ENCODE results near the gene SUN1. TPM values are rescaled to one million over a fixed set of nuclear protein-coding genes. Genes with fewer than 3 reads are reported as not detected.
A peak's percentile ranks its signal among the peaks of the same experiment; 100 is the strongest.

Gene SUN1
- total RNA-seq, 1 experiment from 2014 or later = 158 TPM

DNA sequence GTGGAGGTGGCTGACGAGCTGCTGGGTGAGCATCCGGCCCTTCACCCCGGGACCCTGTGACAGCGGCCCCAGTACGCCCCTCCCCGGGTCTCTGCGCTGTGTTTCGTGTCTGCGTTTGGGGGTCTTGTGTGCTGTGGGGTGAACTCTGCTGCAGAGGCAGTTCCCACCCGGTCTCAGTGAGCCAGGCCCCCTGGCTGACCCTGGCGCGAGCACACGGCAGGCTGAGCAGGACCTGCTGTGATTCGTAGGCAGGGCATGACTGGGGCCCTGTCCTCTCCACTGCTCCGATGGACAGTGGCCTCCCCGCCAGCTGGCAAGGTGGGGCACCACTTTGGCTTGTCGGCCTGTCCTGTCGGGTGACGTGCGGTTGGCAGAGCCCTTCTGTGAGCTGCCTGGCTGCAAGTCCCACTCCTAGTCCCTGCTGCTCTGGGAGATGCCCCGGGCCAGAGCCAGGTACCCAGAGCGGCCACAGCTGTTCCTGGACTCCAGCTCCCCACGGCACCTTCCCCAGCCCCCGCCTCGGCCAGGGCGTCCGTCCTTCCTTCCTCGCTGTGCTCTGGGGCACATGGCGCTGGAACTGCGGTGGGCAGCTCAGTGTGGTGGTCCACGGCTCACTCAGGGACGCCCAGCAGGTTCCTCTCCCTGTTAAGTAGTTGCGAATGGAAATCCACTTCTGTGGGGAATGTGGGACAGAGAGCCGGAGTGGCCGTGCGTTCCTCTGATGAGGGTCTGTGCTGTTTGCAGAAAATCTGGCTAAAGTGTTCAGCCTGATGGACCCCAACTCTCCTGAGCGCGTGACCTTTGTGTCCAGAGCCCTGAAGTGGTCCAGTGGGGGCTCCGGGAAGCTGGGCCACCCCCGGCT is 54.6 kb downstream of the SUN1 start:
- H3K9me3 Mint-ChIP-seq = no peaks in the 10 kb centered on the region
- peaks cover 26% of the 10 kb centered on the region for H3K36me3 Mint-ChIP-seq
- H3K4me1 Mint-ChIP-seq = 0 out of 2 replicates have a peak, but pooled peaks cover 4% of the 10 kb centered on the region
- ATAC-seq = no peak
- H3K27me3 Mint-ChIP-seq (ENCODE audit: low read depth) = no peaks in the 10 kb centered on the region
- no peak for DNase-seq (ENCODE audit: low spot score)
- TF ChIP-seq, protein P1, sequence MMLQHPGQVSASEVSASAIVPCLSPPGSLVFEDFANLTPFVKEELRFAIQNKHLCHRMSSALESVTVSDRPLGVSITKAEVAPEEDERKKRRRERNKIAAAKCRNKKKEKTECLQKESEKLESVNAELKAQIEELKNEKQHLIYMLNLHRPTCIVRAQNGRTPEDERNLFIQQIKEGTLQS (CRISPR knock-in tag; conservative IDR thresholded peaks at IDR 0.05) = no peak
- no peak for TF ChIP-seq ATF1 (CRISPR knock-in tag; IDR thresholded peaks at IDR 0.05)
- TF ChIP-seq TEAD1 (CRISPR knock-in tag; IDR thresholded peaks at IDR 0.05) = no peak
- no peak for TF ChIP-seq GRHL2 (CRISPR knock-in tag; IDR thresholded peaks at IDR 0.05; ENCODE audit: insufficient replicate concordance, severe bottlenecking)
- TF ChIP-seq JAZF1 (CRISPR knock-in tag; IDR thresholded peaks at IDR 0.05) = no peak
- TF ChIP-seq ZBTB21 (CRISPR knock-in tag; IDR thresholded peaks at IDR 0.05; ENCODE audit: borderline replicate concordance) = no peak
- no peak for TF ChIP-seq ZBTB43 (CRISPR knock-in tag; IDR thresholded peaks at IDR 0.05)
- TF ChIP-seq ATF2 (CRISPR knock-in tag; IDR thresholded peaks at IDR 0.05; ENCODE audit: borderline replicate concordance, low read depth) = no peak
- TF ChIP-seq, protein P2, sequence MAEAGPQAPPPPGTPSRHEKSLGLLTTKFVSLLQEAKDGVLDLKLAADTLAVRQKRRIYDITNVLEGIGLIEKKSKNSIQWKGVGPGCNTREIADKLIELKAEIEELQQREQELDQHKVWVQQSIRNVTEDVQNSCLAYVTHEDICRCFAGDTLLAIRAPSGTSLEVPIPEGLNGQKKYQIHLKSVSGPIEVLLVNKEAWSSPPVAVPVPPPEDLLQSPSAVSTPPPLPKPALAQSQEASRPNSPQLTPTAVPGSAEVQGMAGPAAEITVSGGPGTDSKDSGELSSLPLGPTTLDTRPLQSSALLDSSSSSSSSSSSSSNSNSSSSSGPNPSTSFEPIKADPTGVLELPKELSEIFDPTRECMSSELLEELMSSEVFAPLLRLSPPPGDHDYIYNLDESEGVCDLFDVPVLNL (CRISPR knock-in tag; IDR thresholded peaks at IDR 0.05; ENCODE audit: borderline replicate concordance, low read depth) = no peak
- no peak for TF ChIP-seq CREM (CRISPR knock-in tag; IDR thresholded peaks at IDR 0.05)
- H3K27ac Mint-ChIP-seq = 0 out of 2 replicates have a peak overlapping the region, but pooled peaks have one; percentile 57
- ChIA-PET CTCF (interaction anchor here (0.5 kb wide), 1 partner anchor 23 kb away, joined by 3 read pairs; no protein-coding TSS in a partner anchor), POLR2A (no interaction called here)
- H3K4me3 Mint-ChIP-seq = no peak overlapping the region

DNA sequence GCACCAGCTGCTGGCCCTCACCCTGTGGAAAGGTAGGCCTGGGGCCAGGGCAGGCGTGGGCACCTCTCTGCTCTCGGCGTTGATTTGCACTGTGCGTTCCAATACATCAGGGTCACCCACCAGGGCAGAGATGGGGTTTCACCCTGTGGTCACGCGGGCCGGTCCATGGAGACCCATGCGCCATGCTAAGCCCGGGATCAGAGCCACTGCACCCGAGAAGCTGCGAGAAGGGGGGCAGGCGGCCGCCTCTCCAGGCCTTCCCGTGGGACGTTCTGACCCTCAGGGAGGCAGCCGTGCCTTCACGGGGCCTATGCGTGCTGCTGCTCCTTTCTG is 55.2 kb downstream of the SUN1 start:
- Mint-ChIP-seq H3K36me3 (peaks cover 32% of the 10 kb centered on the region), H3K9me3 (no peaks in the 10 kb centered on the region), H3K4me1 (0 out of 2 replicates have a peak, but pooled peaks cover 4% of the 10 kb centered on the region), H3K27ac (peak overlapping the region; percentile 74; the same call in 1 of the 2 replicates), H3K4me3 (no peak overlapping the region), H3K27me3 (ENCODE audit: low read depth) (no peaks in the 10 kb centered on the region)
- ATAC-seq (no peak), DNase-seq (ENCODE audit: low spot score) (no peak)
- CTCF ChIA-PET = no interaction called here
- POLR2A ChIA-PET = no interaction called here
- TF ChIP-seq GRHL2 (CRISPR knock-in tag; IDR thresholded peaks at IDR 0.05; ENCODE audit: insufficient replicate concordance, severe bottlenecking) = no peak
- TF ChIP-seq, protein P3, sequence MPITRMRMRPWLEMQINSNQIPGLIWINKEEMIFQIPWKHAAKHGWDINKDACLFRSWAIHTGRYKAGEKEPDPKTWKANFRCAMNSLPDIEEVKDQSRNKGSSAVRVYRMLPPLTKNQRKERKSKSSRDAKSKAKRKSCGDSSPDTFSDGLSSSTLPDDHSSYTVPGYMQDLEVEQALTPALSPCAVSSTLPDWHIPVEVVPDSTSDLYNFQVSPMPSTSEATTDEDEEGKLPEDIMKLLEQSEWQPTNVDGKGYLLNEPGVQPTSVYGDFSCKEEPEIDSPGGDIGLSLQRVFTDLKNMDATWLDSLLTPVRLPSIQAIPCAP (CRISPR knock-in tag; IDR thresholded peaks at IDR 0.05) = no peak
- no peak for TF ChIP-seq CTCF (IDR thresholded peaks at IDR 0.05)
- TF ChIP-seq TEAD1 (CRISPR knock-in tag; IDR thresholded peaks at IDR 0.05) = no peak
- TF ChIP-seq EMX1 (CRISPR knock-in tag; IDR thresholded peaks at IDR 0.05) = no peak
- TF ChIP-seq, protein P4, sequence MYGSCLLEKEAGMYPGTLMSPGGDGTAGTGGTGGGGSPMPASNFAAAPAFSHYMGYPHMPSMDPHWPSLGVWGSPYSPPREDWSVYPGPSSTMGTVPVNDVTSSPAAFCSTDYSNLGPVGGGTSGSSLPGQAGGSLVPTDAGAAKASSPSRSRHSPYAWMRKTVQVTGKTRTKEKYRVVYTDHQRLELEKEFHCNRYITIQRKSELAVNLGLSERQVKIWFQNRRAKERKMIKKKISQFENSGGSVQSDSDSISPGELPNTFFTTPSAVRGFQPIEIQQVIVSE (CRISPR knock-in tag; IDR thresholded peaks at IDR 0.05; ENCODE audit: borderline replicate concordance) = no peak
- no peak for TF ChIP-seq GABPB1 (CRISPR knock-in tag; IDR thresholded peaks at IDR 0.05)
- TF ChIP-seq, protein P5, sequence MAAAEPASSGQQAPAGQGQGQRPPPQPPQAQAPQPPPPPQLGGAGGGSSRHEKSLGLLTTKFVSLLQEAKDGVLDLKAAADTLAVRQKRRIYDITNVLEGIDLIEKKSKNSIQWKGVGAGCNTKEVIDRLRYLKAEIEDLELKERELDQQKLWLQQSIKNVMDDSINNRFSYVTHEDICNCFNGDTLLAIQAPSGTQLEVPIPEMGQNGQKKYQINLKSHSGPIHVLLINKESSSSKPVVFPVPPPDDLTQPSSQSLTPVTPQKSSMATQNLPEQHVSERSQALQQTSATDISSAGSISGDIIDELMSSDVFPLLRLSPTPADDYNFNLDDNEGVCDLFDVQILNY (CRISPR knock-in tag; IDR thresholded peaks at IDR 0.05) = no peak
- TF ChIP-seq PRDM15 (CRISPR knock-in tag; IDR thresholded peaks at IDR 0.05) = no peak
